Adrenal gland (tissue), 5 donors: ENCODE results near the gene BHLHE23.

Source experiments
- POLR2A ChIP-seq, 2 donors: fragments of 450-650 bp; IDR thresholded peaks; one replicate each; pipeline ENCODE4 v1.6.1; 2017; ENCODE audit warnings: antibody characterized with exemption in 2 of 2, mild to moderate bottlenecking in 2 of 2, moderate library complexity in 1 of 2
- TF ChIP-seq, protein P1 (sequence below), 6 experiments: fragments of 450-650 bp in 4 of 6; fragments of 200-600 bp in 2 of 6; sonication (generic) in 1 of 6; IDR thresholded peaks; 1 replicate in 5 of 6; 2 replicates in 1 of 6; pipeline versions ENCODE4 v1.5.1 to v1.8.0; 2016 to 2021; ENCODE audit warnings: antibody characterized with exemption in 6 of 6, mild to moderate bottlenecking in 2 of 6, moderate library complexity in 1 of 6
- donor health status: DM: no; HTN: no; CAD: no.

DNA sequence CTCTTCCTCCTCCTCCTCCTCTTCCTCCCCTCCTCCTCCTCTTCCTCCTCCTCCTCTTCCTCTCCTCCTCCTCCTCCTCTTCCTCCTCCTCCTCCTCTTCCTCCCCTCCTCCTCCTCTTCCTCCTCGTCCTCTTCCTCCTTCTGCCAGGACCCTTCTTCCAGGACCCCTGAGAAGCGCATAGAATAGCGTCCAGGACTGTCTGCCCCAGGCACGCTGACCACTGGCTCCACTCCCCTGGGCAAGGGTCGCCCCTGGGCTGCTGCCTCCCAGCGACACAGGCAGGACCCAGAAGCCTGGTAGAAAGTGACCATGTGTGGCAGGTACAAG lies 42.4 kb upstream of the BHLHE23 start:
- TF ChIP-seq POLR2A (IDR thresholded peaks at IDR 0.05), result no peak
- TF ChIP-seq, protein P1, sequence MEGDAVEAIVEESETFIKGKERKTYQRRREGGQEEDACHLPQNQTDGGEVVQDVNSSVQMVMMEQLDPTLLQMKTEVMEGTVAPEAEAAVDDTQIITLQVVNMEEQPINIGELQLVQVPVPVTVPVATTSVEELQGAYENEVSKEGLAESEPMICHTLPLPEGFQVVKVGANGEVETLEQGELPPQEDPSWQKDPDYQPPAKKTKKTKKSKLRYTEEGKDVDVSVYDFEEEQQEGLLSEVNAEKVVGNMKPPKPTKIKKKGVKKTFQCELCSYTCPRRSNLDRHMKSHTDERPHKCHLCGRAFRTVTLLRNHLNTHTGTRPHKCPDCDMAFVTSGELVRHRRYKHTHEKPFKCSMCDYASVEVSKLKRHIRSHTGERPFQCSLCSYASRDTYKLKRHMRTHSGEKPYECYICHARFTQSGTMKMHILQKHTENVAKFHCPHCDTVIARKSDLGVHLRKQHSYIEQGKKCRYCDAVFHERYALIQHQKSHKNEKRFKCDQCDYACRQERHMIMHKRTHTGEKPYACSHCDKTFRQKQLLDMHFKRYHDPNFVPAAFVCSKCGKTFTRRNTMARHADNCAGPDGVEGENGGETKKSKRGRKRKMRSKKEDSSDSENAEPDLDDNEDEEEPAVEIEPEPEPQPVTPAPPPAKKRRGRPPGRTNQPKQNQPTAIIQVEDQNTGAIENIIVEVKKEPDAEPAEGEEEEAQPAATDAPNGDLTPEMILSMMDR (IDR thresholded peaks at IDR 0.05), result no peak
